NT2/D1 (cell line): Measurements from ENCODE around the gene NAT16.

Experiments
- SUZ12 ChIP-seq: IDR thresholded peaks from 2 replicates; pipeline ENCODE4 v1.6.1; 2011; ENCODE audit not compliant: insufficient read length, insufficient read depth; ENCODE audit errors: extremely low read depth
- YY1 ChIP-seq: IDR thresholded peaks from 2 replicates; pipeline ENCODE4 v1.6.1; 2011; ENCODE audit not compliant: insufficient read length, insufficient read depth
- ZNF274 ChIP-seq: IDR thresholded peaks from 2 replicates; pipeline ENCODE4 v1.6.1; 2011; ENCODE audit warnings: mild to moderate bottlenecking, low read depth, low read length

- TF ChIP-seq ZNF274 (no peak), YY1 (no peak), SUZ12 (no peak)
These were observed at the start of gene NAT16 for GRCh38 chr7:101180130-101180755.
